Brain pericyte (primary cell): Measurements from ENCODE around the gene CUZD1.

Source experiments
- DNase-seq: peaks from one replicate; pipeline ENCODE4 v3.0.0-alpha.2; 2012; ENCODE audit warnings: low read depth, low spot score

Gene CUZD1

GRCh38 chr10:122854648-122855047 lies 9.0 kb upstream of the CUZD1 start:
- no peak for DNase-seq

DNA sequence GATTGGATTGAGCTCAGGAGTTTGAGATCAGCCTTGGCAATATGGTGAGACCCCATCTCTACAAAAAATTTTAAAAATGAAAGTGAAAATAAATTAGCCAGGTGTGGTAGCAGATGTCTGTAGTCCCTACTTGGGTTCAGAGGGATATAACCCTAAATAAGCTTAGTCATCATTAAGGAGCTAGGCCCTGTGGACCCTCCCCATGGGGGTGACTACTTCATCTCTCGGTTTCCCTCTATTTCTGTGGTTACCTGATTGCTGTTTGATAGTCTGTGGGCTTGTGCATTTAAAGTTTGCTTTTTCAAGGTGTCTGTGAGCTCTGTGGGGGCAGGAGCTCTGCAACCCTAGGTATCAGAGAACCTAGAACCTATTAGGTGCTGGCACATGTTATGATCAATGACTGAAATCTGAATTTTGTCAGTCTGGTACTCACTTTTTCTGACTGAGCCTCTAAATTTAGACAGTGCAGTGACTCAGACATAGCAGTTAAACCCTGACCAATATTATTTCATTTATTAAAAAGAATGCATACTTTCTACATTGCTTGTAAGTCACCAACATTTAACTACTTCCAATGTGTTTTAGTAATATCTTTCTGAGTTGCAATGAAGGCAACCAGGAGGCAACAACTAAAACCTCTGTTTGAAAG lies 8.1 kb upstream of the CUZD1 start:
- no peak for DNase-seq

DNA sequence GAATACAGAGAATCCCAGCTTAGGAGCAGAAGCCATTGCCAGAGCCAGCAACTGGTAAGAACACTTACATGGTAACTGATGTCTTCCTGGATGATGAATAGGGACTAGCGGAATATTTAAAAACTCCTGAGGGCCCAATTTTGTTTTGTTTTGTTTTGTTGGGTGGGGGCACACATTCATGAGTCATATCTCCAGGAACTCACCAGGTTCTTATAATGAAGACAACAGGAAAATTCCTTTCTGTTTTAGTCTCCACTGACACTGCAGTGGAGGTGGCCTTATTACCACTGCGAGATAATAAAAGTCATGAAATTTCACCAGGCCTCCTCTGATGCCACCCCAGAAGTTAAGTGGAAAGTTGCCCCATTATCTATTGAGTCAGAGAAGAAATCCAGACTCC lies 6.6 kb upstream of the CUZD1 start:
- DNase-seq, result no peak

DNA sequence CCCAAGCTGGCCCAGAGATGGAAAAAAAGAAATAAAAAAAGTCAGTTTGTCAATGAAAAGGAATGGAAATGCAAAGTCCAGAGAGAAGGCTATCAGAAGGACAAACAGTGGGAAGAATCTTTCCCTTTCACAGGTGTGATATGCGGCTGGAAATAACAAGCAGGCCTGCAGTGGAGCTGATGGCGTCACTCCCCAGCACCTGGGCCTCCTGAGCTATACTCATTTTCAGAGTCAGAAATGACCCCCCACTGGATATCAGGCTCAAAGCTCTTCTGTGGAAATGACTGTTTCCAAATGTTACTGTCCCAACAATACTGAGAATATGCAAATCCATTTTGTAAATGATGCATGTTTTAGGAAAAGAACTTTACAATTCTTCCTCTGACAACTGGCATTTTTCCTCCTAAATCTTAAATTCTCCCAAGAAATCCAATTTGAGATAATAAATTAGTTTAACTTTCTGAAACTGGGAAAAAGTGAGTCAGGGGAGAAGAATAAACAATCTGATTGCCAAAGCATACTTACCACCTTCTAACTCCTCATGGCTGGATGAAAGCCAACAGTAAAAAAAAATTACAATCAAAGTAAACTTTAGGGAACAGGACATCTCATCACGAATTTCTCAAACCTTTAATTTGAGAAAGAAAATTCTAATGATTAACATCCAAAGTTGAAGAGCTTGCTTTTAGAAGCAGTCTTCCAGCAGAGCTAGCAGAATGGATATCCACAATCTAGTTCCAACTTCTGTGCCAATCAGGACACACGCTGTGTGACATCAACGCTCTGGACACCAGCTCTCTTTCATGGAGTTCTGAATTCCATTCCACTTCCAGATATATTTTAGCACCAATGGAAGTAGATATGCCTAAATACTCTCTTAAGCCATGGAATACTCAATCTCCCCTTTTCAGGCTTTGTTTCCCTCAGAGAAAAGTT lies 5.3 kb upstream of the CUZD1 start:
- DNase-seq, result no peak

DNA sequence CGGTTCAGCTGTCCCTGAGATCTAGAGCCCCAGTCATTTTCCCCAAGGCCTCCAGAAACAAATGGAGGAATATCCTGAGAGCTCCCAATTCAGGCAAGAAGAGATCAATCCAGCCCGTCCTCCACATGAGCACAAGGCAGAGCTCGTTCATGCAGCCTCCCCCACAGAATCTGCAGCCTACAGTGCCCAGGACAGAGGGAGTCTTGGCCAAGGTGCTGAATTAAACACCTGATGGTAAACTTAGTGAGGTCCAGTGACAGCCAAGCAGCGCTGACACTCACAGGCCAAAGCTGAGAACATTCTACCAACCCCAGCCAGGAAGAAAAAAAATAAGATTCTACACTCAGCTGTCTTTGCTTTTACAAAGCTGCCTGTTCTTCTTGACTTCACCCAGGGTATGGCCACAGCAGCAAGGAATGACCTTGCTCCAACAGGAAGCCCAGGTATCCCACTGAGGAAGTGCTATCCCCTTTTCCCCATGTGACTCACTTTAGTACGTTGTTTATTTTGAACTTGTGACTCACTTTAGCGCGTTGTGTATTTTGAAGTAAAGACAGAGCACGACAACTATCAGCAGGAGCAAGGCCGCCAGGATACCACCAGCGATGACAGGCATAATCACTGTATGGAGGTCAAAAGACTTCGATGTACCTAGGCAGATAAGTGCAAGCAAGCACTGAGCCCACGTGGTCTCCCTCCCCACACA lies 4.4 kb upstream of the CUZD1 start:
- DNase-seq, result no peak

DNA sequence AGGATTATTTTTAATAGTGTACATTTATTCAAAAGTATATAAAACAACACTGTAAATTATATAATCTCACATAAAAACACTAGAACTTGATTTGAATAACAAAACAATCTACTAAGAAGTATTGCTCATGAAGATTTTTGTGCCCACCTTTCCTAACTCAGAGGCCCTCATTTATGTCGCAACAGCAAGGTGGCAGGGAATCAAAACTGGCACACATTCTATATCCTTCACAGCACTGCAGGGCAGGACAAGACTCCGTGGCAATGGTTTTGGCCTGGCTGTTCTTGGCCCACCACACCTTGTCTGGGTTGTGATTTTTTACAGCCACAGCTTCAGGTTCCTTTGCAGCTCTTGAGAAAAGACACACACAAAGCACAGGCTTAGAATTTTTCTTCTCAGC lies 3.4 kb upstream of the CUZD1 start:
- no peak for DNase-seq

DNA sequence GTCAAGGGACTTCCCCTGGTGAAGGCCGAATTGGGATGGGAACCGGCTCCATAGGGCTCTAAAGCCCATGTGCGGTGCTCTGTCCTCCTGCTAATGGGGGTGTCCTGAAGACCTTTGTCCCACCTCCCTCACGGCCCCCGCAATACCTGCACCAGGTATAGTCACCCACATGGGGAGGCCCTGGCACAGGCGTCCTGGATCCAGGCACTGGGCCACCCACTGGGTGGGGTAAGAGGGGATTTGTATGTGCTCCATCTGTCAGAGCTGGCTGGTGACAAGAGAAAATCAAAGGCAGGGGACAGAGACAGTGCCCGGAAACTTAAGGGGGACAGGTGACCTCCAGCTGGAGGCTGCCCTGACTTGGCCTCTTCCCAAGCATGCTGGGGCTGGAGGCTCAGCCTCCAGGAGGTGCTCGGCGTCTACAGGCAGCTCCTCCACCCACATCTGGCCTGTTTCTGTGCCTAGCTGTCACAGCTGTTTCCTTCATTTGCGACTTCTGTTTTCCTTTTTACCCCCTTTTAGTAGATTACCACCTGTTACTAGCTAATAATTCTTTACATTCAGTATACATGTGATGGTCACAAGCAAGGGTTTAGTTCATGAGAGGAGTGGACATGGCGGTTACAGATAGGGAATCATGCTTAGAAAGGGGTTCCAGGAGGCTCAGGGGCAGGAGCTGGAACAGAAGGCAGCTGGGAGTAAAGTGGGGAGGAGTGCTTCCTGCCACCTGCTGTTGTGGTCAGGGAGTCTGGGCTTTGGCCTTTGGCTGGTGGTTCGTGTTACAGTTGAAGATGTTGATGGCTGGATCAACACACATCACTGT lies 2.3 kb upstream of the CUZD1 start:
- DNase-seq, result no peak

DNA sequence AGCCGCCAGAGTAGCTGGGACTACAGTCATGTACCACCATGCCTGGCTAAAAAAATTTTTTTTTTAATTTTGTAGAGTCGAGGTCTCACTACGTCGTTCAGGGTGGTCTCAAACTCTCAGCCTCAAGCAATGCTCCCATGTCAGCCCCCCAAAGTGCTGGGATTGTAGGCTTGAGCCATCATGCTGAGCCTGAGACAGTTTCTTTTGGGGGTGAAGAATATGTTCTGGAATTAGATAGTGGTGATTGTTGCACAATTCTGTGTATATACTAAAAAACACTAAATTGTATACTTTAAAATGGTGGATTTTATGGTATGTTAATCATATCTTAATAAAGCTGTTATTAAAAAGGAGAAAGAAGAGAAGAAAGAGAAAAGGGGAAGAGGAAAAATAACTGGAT lies 1.5 kb downstream of the CUZD1 start:
- no peak for DNase-seq

- no peak for DNase-seq
These were observed 4.1 kb downstream of the CUZD1 start for GRCh38 chr10:122841569-122841968.

DNA sequence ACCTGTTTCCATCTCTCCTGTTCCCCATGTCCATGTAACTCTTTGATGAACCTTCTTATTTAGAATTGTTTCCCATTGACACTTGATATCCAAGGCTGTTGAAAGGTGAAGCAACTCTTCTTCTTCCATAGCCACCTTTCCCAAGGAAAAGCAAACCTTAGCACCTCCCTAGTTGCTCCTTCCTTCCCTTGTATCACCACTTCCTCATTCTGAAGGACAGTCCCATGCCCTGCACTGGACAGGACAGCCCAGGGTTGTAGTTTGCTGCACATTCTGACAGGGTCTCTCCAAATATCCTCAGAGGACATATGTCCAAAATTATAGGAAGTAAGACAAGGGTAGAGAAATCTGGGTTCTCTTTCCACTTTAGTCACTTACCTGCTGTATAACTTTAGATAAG lies 6.2 kb downstream of the CUZD1 start:
- no peak for DNase-seq

GRCh38 chr10:122838880-122839279 lies 6.8 kb downstream of the CUZD1 start:
- DNase-seq, result no peak

- no peak for DNase-seq
These were observed 9.7 kb downstream of the CUZD1 start for GRCh38 chr10:122835908-122836307.

- DNase-seq, result no peak
These were observed 14.7 kb downstream of the CUZD1 start for GRCh38 chr10:122830965-122831353.

GRCh38 chr10:122830273-122830964 lies 15.2 kb downstream of the CUZD1 start:
- DNase-seq, result no peak

DNA sequence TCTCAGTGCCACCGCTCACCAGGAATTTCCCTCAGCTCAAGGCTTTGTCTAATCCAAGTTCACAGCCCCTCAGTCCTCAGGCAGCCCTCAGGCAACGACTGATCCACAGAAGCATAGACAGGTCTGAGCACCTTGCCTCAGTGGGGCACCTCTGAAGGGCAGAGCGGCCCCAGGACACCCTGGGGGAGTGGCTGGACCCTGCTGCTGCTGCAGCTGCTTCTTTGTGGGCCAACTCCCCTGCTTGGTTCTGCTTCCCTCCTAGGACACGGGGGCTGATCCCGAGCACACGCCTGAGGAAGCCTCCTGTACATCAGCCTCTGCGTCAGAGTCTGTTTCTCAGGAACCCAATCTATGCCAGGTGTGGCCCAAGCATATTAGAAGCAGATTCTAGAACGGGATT lies 16.2 kb downstream of the CUZD1 start:
- DNase-seq, result no peak

DNA sequence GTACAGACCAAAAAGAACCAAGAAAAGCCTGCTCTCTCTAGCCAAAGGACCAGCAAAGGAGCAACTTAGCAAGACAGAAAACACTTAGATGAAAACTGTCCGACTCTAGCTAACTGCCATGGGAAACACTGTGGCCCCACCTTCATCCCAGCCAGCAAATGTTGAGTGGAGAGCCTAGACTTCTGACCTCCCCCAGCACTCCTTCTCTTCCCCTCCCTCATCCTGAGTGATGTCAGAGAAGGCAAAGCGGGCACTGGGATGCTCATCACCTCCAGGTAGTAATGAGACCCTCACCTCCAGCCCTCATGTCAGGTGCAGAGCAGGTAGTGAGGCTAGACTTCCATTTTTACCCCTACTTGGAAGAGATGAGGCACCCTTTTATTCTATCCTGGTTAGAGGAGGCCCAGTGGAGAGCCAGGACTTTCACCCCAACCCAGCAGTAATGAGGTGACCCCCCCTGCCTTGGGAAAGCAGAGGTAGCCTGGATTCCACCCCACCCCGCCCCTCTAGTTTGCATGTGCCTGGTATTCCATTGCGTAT lies 16.9 kb downstream of the CUZD1 start:
- DNase-seq, result no peak

GRCh38 chr10:122827302-122827701 lies 18.4 kb downstream of the CUZD1 start:
- no peak for DNase-seq

GRCh38 chr10:122822973-122823690 lies 22.5 kb downstream of the CUZD1 start:
- no peak for DNase-seq

GRCh38 chr10:122821808-122822207 lies 23.8 kb downstream of the CUZD1 start:
- no peak for DNase-seq

GRCh38 chr10:122815458-122815857 lies 30.2 kb downstream of the CUZD1 start:
- DNase-seq, result no peak
